GM19452 (cell line): Measurements from ENCODE around the gene VAV1.

Experiments used
- ATAC-seq: cut with Tn5 transposase; IDR thresholded peaks from one replicate; pipeline ENCODE4 v1.9.1; 2021; ENCODE audit not compliant: unreplicated experiment

VAV1 gene, protein sequence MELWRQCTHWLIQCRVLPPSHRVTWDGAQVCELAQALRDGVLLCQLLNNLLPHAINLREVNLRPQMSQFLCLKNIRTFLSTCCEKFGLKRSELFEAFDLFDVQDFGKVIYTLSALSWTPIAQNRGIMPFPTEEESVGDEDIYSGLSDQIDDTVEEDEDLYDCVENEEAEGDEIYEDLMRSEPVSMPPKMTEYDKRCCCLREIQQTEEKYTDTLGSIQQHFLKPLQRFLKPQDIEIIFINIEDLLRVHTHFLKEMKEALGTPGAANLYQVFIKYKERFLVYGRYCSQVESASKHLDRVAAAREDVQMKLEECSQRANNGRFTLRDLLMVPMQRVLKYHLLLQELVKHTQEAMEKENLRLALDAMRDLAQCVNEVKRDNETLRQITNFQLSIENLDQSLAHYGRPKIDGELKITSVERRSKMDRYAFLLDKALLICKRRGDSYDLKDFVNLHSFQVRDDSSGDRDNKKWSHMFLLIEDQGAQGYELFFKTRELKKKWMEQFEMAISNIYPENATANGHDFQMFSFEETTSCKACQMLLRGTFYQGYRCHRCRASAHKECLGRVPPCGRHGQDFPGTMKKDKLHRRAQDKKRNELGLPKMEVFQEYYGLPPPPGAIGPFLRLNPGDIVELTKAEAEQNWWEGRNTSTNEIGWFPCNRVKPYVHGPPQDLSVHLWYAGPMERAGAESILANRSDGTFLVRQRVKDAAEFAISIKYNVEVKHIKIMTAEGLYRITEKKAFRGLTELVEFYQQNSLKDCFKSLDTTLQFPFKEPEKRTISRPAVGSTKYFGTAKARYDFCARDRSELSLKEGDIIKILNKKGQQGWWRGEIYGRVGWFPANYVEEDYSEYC

DNA sequence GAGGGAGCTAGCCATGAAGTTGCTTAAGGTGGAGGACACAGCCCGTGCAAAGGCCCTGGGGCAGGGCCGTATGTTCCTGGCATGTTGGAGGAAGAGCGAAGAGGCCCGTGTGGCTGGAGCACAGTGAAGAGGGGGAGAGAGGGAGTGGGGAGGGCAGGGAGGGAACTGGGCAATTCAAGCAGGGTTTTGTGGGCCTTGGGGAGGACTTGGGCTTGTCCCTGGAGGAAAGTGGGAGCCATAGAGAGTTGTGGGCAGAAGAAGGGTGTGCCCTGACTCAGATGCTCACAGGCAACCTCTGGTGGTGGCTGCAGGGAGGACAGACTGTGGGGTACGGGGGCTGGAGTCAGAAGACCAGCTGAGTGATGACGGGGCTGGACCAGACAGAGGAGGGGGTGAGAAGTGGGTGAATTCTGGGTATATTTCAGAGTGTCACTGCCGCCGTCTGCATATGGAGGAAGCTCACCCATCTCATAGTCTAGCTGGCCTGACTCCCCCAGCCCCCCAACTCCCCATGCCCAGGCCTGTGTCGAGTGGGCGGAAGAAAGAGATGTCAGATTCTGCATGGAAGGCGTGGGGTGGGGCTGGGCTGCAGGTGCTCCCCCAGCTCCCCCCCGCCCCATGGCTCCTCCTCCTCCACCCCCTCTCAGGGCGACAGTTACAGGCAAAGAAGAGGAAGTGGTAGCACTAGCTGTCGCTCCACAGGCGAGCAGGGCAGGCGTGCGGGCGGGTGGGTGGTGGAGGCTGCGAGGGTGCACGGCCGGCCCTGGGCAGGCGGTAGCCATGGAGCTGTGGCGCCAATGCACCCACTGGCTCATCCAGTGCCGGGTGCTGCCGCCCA, at the start of gene VAV1:
TSS of gene VAV1 (plus strand) at position 681 of the 838 bp plus-strand sequence. CDS start at position 781, 100 bp downstream.
- no peak for ATAC-seq

DNA sequence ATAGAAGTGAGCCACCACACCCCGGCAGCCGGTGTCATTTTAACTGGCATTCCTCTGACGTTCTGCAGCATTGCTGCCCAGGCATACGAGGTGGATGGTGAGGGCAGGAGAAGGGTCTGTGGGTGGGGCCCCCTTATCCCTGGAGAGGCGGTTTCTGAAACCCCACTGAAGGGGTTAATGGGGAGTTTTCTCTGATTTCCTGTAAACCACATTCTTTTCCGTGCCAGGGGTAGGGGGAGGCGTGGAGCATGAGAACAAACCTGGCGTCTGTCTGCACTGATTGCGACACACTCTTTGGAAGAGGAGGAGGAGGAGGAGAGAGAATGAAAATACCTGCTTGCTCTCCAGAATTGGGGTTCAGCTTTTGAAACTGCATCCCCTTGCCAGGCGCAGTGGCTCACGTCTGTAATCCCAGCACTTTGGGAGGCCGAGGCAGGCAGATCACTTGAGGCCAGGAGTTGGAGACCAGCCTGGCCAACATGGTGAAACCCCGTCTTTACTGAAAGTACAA, 49.3 kb upstream of the VAV1 start:
- no peak for ATAC-seq

GRCh38 chr19:6723738-6724137, 48.8 kb upstream of the VAV1 start:
- ATAC-seq, result no peak

GRCh38 chr19:6724631-6725492, 47.6 kb upstream of the VAV1 start:
- no peak for ATAC-seq

- ATAC-seq, result no peak
Measured at GRCh38 chr19:6725513-6726231, 46.8 kb upstream of the VAV1 start.

DNA sequence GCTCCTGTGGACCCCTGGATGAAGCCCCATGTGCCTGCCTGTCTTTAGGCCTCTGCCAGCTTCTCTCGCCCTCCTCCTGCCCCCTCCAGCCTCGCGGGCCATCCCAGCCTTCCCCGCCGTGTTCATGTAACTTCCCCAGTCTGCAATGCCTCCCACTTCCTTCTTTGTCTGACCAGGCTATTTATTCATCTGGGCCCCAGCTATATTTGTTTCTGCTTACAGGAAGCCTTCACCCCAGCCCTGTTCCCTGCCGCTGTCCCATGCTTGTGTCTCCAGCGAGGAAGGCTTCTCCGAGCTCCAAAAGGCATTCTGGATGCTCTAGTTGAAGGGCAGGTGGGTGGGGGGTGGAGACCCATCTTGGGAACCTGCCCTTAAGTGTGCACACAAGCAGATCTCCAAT, 44.2 kb upstream of the VAV1 start:
- ATAC-seq, result no peak

GRCh38 chr19:6729573-6730152, 42.8 kb upstream of the VAV1 start:
- ATAC-seq, result no peak

- ATAC-seq, result no peak
Measured at GRCh38 chr19:6730153-6730804, 42.2 kb upstream of the VAV1 start.

DNA sequence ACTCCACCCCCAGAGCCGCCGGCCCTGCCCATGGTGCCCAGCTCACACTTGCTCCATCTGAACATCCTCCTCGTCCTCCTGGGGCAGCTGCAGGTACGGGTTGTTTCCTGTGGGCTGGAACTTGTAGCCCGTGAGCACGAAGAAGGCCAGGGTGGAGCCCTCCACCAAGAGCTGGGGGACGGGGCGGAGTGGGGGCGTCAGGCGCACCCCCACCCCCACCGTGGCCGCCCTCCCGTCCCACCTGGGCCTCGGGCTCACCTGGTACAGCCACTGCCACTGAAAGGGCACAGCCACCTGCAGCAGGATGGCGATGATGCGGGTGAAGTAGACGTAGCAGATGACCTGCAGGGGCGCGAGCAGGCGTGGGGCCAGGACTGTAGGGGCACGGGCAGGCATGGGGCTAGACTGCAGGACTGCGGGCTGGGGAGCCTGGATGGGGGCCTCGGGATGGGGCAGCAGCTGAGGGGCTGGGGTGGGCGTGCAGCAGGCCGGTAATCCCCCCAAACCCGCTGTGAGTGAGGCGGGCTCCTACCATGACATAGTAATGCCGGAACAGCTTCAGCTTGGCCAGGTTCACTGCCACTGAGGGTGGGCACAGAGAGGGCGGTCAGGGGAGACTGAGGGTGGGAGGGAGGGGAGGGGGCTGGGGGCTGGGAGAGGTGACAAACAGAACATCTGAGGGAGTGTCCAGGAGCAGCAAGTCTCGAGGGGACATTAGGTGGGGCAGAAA, 41.4 kb upstream of the VAV1 start:
- no peak for ATAC-seq

DNA sequence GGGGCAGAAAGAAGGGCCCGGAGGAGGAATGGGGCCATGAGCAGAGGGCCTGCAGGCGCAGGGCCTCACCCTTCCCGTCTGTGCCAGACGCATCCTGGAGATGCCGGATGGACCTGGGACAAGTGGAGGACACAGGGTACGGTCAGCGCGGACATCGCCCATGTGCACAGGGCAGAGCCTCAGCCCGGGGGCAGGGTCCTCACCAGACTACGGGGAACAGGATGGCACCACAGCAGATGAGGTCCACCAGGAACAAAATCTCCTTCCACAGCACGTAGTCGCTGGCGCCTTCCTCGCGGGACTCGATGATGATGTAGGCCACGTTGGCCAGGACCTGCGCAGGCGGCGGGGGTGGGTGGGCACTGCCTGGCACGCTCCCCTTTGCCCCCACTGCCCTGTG, 40.7 kb upstream of the VAV1 start:
- ATAC-seq, result no peak

- ATAC-seq, result no peak
Measured at GRCh38 chr19:6732803-6733337, 39.6 kb upstream of the VAV1 start.

GRCh38 chr19:6733338-6734095, 39.0 kb upstream of the VAV1 start:
- ATAC-seq, result no peak

DNA sequence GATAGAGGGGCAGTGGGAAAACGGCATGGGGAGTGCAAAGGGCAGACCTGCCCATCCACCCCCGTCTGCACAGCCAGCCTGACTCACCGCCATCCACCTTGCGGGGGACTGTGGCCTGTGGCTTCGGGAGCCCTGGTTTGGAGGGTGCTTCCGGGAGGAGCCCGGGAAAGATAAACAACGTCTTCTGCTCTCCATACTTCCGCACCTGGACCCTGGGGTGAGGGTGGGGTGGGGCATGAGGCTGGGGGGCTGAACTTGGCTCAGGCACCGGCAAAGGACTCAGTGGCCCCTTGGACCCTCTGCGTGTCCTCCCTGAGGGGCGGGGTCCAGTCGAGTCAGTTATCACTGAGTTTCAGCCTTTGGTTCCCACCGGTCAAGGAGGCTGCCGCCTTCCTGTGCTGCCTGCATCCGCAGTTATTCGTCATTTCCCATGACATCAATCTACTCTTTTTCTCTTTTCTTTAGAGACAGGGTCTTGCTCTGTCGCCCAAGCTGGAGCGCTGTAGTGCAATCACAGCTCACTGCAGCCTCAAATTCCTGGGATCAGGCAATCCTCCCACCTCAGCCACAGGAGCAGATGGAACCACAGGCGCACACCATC, 38.3 kb upstream of the VAV1 start:
- ATAC-seq, result no peak

DNA sequence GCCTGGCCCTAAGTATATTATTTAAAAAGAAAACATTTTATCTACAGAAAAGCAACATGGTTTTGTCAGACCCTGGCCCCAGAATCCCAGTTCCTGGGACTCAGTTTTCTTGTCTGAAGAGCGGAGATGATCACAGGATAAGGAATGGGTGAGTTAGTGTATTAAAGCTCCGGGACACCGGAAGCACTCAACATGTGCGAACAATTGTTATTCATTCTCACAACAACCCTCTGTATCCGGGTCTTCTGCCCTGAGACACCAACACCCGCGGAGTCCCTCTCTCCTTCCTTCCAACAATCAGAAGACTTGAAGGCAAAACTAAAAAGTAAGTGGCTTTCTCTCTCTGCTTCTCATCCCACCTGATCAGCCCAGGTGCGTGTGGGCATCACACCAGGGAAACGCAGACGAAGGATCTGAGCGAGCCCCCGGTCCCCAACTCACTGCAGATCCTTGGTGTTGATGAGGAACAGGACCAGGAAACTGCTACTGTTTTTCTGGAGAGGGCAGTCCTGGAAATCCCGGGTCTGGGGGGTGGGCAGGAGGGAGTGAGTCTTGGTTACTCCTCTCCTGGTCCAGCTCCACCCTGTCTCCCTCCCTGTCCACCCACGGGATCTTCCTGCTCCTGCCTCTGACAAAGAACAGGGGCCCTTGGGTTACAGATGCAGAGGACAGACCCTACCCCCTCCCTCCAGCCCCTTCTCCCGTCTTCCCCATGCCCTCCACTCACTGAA, 37.2 kb upstream of the VAV1 start:
- ATAC-seq, result no peak

- no peak for ATAC-seq
Measured at GRCh38 chr19:6736169-6736916, 36.2 kb upstream of the VAV1 start.
